Activated naive CD4-positive, alpha-beta T cell treated with anti-CD3 and anti-CD28 coated beads, Interleukin-2, amount 50 U/mL, for 72 hours (primary cell): ENCODE results near the gene CD6. TPM values are rescaled to one million over a fixed set of nuclear protein-coding genes. Genes with fewer than 3 reads are reported as not detected.

Experiments used
- ATAC-seq, 2 donors: fragments of 150-1000 bp; cut with Tn5 transposase; 2 replicates each; pipeline ENCODE4 v1.10.0; 2021; ENCODE audit warnings: mild to moderate bottlenecking in 2 of 2, moderate library complexity in 2 of 2
- DNase-seq, 2 donors: peaks; one replicate each; pipeline ENCODE4 v3.0.0; 2021 to 2022; ENCODE audit warnings: low spot score in 2 of 2
- H3K27ac Mint-ChIP-seq, 2 donors: one replicate each; pipeline ENCODE4 v1.8.0; 2022; ENCODE audit warnings: mild to moderate bottlenecking in 2 of 2, mixed read lengths in 2 of 2
- H3K36me3 Mint-ChIP-seq, 2 donors: one replicate each; pipeline ENCODE4 v1.8.0; 2022; ENCODE audit warnings: mixed read lengths in 2 of 2
- H3K9me3 Mint-ChIP-seq, 2 donors: one replicate each; pipeline ENCODE4 v1.8.0; 2022; ENCODE audit warnings: mixed read lengths in 2 of 2
- total RNA-seq, 2 donors: library from RNA; stranded (reverse); gene quantifications; one replicate each; pipeline ENCODE4 v1.2.3, GENCODE V29; 2022

The CD6 gene
- total RNA-seq, 2 donors from 2014 or later, result 227 to 339 TPM

- Mint-ChIP-seq H3K9me3 (no peaks in the 10 kb centered on the region), H3K36me3 (peaks cover 38 to 41% of the 10 kb centered on the region in 2 donors), H3K27ac (peak overlapping the region; percentile 98)
- DNase-seq (peak in 1 of 2 donors; percentile 68), ATAC-seq (peak; percentile 11 to 19)
Observed at GRCh38 chr11:61022311-61023085, 51.0 kb downstream of the CD6 start.

GRCh38 chr11:61023086-61023965 lies 51.8 kb downstream of the CD6 start:
- H3K9me3 Mint-ChIP-seq, result no peaks in the 10 kb centered on the region
- peak overlapping the region; percentile 98 for H3K27ac Mint-ChIP-seq
- DNase-seq (peak; percentile 64 to 77), ATAC-seq (peak; percentile 16 to 45)
- H3K36me3 Mint-ChIP-seq, result peaks cover 44 to 49% of the 10 kb centered on the region in 2 donors

DNA sequence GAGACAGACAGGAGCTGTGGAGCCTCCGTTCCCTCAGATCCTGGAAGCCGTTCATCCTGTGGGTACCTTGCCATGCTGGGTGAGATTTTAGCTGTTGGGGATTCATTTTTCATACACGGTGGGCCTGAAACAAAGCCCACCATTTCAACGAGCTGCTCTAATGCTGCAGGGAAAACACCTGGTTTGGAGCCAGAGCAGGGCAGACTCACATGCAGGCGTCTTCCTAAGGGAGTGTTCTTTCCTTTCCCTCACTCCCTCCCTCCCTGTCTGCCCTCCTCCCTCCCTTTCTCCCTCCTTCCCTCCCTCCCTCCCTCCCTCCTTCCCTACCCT lies 52.5 kb downstream of the CD6 start:
- DNase-seq (no peak), ATAC-seq (no peak)
- Mint-ChIP-seq H3K27ac (peak overlapping the region; percentile 98), H3K36me3 (peaks cover 45 to 51% of the 10 kb centered on the region in 2 donors), H3K9me3 (no peaks in the 10 kb centered on the region)

- ATAC-seq (peak; percentile 14 to 22), DNase-seq (peak in 1 of 2 donors; percentile 56)
- H3K36me3 Mint-ChIP-seq, result peaks cover 52 to 61% of the 10 kb centered on the region in 2 donors
- peak overlapping the region; percentile 88 to 98 for H3K27ac Mint-ChIP-seq
- no peaks in the 10 kb centered on the region for H3K9me3 Mint-ChIP-seq
Observed at GRCh38 chr11:61024938-61025820, 53.7 kb downstream of the CD6 start.

DNA sequence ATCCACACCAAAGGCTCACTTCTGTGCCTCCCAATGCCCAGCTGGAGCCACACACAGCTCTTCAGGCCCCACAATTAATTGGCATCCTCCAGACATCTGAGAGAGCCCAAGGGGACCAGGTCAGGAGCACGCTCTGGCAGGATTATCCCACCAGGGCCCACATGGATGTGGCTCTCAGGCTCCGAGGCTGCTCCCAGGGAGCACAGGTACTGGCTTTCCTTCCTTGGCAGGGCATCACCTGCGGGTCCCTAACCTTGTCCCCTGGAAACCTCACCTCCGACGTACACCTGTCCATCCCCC lies 54.3 kb downstream of the CD6 start:
- ATAC-seq (no peak), DNase-seq (no peak)
- no peaks in the 10 kb centered on the region for H3K9me3 Mint-ChIP-seq
- H3K27ac Mint-ChIP-seq, result peak overlapping the region; percentile 88 to 98
- H3K36me3 Mint-ChIP-seq, result peaks cover 48 to 56% of the 10 kb centered on the region in 2 donors

- DNase-seq (peak in 1 of 2 donors; percentile 77), ATAC-seq (peak; percentile 6 to 9)
- peak overlapping the region; percentile 95 to 98 for H3K27ac Mint-ChIP-seq
- H3K9me3 Mint-ChIP-seq, result no peaks in the 10 kb centered on the region
- H3K36me3 Mint-ChIP-seq, result peaks cover 45 to 53% of the 10 kb centered on the region in 2 donors
Observed at GRCh38 chr11:61026121-61027031, 54.9 kb downstream of the CD6 start.

GRCh38 chr11:61027141-61027840 lies 55.8 kb downstream of the CD6 start:
- no peaks in the 10 kb centered on the region for H3K9me3 Mint-ChIP-seq
- H3K27ac Mint-ChIP-seq, result peak overlapping the region; percentile 95 to 98
- peaks cover 50 to 54% of the 10 kb centered on the region in 2 donors for H3K36me3 Mint-ChIP-seq
- peak; percentile 1 to 16 for ATAC-seq
- DNase-seq, result peak; percentile 46 to 66

GRCh38 chr11:61028135-61028729 lies 56.8 kb downstream of the CD6 start:
- peak overlapping the region; percentile 95 to 98 for H3K27ac Mint-ChIP-seq
- H3K36me3 Mint-ChIP-seq, result peaks cover 54 to 58% of the 10 kb centered on the region in 2 donors
- peak; percentile 47 to 63 for ATAC-seq
- peak; percentile 63 to 89 for DNase-seq
- no peaks in the 10 kb centered on the region for H3K9me3 Mint-ChIP-seq

- ATAC-seq, result no peak
- H3K36me3 Mint-ChIP-seq, result peaks cover 46 to 58% of the 10 kb centered on the region in 2 donors
- DNase-seq, result no peak
- no peaks in the 10 kb centered on the region for H3K9me3 Mint-ChIP-seq
- no peak overlapping the region for H3K27ac Mint-ChIP-seq
Observed at GRCh38 chr11:61032824-61033223, 61.3 kb downstream of the CD6 start.

DNA sequence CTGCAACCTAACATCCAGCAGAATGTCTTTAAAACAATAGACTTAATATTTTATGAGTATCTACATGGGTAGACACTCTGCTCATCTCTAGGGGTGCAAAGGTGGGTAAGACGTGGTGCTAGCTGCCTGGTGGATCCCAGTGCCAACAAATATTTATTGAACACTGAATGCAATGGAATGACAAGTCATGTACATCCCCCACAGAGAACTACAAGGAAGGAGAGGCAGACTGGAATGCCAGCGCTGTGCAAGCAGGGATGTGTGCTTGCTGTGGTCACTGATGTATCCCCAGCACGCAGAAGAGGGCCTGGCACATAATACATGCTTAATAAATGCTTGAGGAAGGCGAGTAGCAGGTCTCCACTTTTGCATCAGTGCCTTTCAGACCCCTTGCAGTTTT lies 61.9 kb downstream of the CD6 start:
- Mint-ChIP-seq H3K9me3 (no peaks in the 10 kb centered on the region), H3K36me3 (peaks cover 40 to 53% of the 10 kb centered on the region in 2 donors), H3K27ac (no peak overlapping the region)
- DNase-seq (no peak), ATAC-seq (no peak)

GRCh38 chr11:61034111-61034510 lies 62.6 kb downstream of the CD6 start:
- H3K36me3 Mint-ChIP-seq, result peaks cover 37 to 57% of the 10 kb centered on the region in 2 donors
- no peaks in the 10 kb centered on the region for H3K9me3 Mint-ChIP-seq
- DNase-seq (no peak), ATAC-seq (no peak)
- peak overlapping the region; percentile 36 to 78 for H3K27ac Mint-ChIP-seq

GRCh38 chr11:61034704-61035525 lies 63.4 kb downstream of the CD6 start:
- peak overlapping the region; percentile 78 to 96 for H3K27ac Mint-ChIP-seq
- peaks cover 34 to 55% of the 10 kb centered on the region in 2 donors for H3K36me3 Mint-ChIP-seq
- H3K9me3 Mint-ChIP-seq, result no peaks in the 10 kb centered on the region
- DNase-seq (no peak), ATAC-seq (no peak)

DNA sequence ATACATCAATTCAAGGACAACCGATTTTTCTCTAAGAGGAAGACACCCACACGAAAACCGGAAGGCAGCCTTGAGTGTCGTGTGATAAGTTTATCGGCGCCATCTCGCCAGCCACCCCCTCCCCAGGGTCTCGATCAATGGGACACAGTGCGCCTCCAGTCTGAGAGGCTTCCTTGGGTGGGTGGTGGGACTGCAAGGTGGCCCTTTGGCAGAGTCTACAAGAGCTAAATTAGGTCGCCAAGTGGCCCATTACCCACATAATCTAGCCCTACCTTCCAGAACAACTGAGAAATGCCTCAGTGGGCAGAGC lies 64.0 kb downstream of the CD6 start:
- Mint-ChIP-seq H3K36me3 (peaks cover 35 to 55% of the 10 kb centered on the region in 2 donors), H3K9me3 (no peaks in the 10 kb centered on the region), H3K27ac (peak overlapping the region; percentile 78 to 96)
- ATAC-seq, result no peak
- DNase-seq, result no peak

- H3K9me3 Mint-ChIP-seq, result no peaks in the 10 kb centered on the region
- peaks cover 31 to 44% of the 10 kb centered on the region in 2 donors for H3K36me3 Mint-ChIP-seq
- H3K27ac Mint-ChIP-seq, result peak overlapping the region; percentile 78 to 90
- peak; percentile 55 to 65 for ATAC-seq
- DNase-seq, result no peak
Observed at GRCh38 chr11:61037441-61038093, 66.1 kb downstream of the CD6 start.
